HEK293T (cell line): ENCODE results near the gene HOXB6.

Experiments used
- ELF4 ChIP-seq: fragments of 450-650 bp; IDR thresholded peaks from 2 replicates; pipeline ENCODE4 v1.6.1; 2017; ENCODE audit warnings: antibody characterized with exemption
- TARDBP ChIP-seq: fragments of 450-650 bp; IDR thresholded peaks from 2 replicates; pipeline ENCODE4 v1.6.1; 2016

DNA sequence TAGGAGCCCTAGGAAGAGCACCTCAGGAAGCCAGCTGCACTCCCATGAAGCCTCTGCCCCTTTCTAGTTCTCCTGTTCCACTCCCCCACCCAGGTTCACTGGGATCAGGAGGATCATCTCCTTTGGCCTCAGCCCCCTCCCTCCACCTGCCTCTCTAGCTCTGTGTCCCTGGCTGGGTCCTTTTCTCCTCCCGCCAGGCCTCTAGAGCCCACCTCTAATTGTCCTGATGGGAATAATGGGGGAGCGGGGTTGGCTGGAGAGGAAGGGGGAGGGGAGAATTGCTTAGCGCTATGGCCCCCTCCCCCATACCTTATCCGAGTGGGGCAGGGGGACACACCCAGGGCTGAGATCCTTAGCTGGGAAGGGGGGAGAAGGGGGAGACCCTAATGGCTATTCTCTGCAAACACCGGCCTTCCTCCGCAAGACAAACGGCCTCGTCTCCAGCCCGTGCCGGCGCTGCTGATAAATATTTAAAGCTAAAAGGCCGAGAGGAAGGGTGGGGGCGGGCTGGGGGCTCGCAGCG is 5.0 kb upstream of the HOXB6 start:
- no peak for TF ChIP-seq TARDBP
- no peak for TF ChIP-seq ELF4
